ENCODE measurements around the gene KRT37.

DNA sequence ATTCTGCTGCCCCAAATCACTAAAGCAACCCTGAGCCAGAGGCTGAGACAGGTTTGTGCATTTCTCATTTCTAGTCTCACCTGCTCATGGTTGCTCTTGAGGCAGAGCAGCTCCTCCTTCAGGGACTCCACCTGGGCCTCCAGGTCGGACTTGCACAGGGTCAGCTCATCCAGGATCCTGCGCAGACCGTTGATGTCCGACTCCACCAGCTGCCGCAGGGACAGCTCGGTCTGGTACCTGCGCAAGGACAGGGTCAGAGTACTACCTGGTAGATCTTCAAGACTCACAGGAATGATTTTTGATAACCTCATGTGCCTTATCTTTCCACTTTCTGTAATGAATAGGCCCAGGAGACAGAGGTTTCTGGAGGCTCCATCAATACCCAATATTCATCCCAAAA is 28.0 kb downstream of the KRT37 start:
- TF ChIP-seq CTCF (conservative IDR thresholded peaks at IDR 0.05; ENCODE audit: low read depth, low read length) (no peak), EZH2 (IDR thresholded peaks at IDR 0.05; ENCODE audit: low read length, unreplicated experiment) (no peak), EZH2phosphoT487 (IDR thresholded peaks at IDR 0.05; ENCODE audit: borderline replicate concordance, low read length) (no peak)

All from PC-3 (cell line).